HepG2 (cell line): ENCODE measurements around the gene EFNA2. TPM values are rescaled to one million over a fixed set of nuclear protein-coding genes. Genes with fewer than 3 reads are reported as not detected.

Experiments
- CREM ChIP-seq, 2 experiments: sonication (generic) in 1 of 2; formaldehyde crosslinking in 1 of 2; IDR thresholded peaks; 2 replicates each; pipeline versions ENCODE4 v1.4.0 to v1.6.1; 2016 to 2020; ENCODE audit warnings: antibody characterized with exemption in 1 of 2, mild to moderate bottlenecking in 1 of 2, missing genetic modification reagents in 1 of 2
- HBP1 ChIP-seq: IDR thresholded peaks from 2 replicates; pipeline ENCODE4 v1.6.1; 2016; ENCODE audit warnings: low read depth, control low read depth
- HDAC1 ChIP-seq: sonication (generic); formaldehyde crosslinking; IDR thresholded peaks from 2 replicates; pipeline ENCODE4 v1.5.1; 2020; ENCODE audit warnings: mild to moderate bottlenecking, missing genetic modification reagents
- HES4 ChIP-seq: sonication (generic); formaldehyde crosslinking; IDR thresholded peaks from 2 replicates; pipeline ENCODE4 v1.9.0; 2021; ENCODE audit warnings: mild to moderate bottlenecking, missing genetic modification reagents, borderline replicate concordance
- HOXA3 ChIP-seq: sonication (generic); formaldehyde crosslinking; IDR thresholded peaks from 2 replicates; pipeline ENCODE4 v1.5.0; 2020; ENCODE audit warnings: missing genetic modification reagents
- NONO ChIP-seq, 2 experiments: fragments of 450-650 bp in 1 of 2; sonication (generic) in 1 of 2; formaldehyde crosslinking in 1 of 2; IDR thresholded peaks in 1 of 2; conservative IDR thresholded peaks in 1 of 2; 2 replicates each; pipeline versions ENCODE4 v1.6.1 to v1.8.0; 2017 to 2022; ENCODE audit warnings: mild to moderate bottlenecking in 1 of 2, missing genetic modification reagents in 1 of 2, moderate library complexity in 1 of 2
- NR2F6 ChIP-seq, 2 experiments: IDR thresholded peaks; 2 replicates each; pipeline ENCODE4 v1.6.1; 2016; ENCODE audit warnings: antibody characterized with exemption in 1 of 2, mild to moderate bottlenecking in 1 of 2
- PAWR ChIP-seq: sonication (generic); formaldehyde crosslinking; IDR thresholded peaks from 2 replicates; pipeline ENCODE4 v1.4.0; 2020; ENCODE audit warnings: missing genetic modification reagents, mild to moderate bottlenecking, borderline replicate concordance
- PITX1 ChIP-seq: sonication (generic); formaldehyde crosslinking; IDR thresholded peaks from 2 replicates; pipeline ENCODE4 v1.5.1; 2020; ENCODE audit warnings: mild to moderate bottlenecking, missing genetic modification reagents
- RELA ChIP-seq: sonication (generic); formaldehyde crosslinking; IDR thresholded peaks from 2 replicates; pipeline ENCODE4 v1.4.0; 2020; ENCODE audit warnings: missing genetic modification reagents
- TFDP1 ChIP-seq: IDR thresholded peaks from 2 replicates; pipeline ENCODE4 v1.6.1; 2016; ENCODE audit warnings: missing compliant biosample characterization, missing genetic modification reagents, borderline replicate concordance
- ZNF143 ChIP-seq: sonication (generic); formaldehyde crosslinking; IDR thresholded peaks from 2 replicates; pipeline ENCODE4 v1.4.0; 2020; ENCODE audit warnings: missing genetic modification reagents
- ZNF224 ChIP-seq: sonication (generic); formaldehyde crosslinking; IDR thresholded peaks from 2 replicates; pipeline ENCODE4 v1.5.0; 2020; ENCODE audit warnings: mild to moderate bottlenecking, missing genetic modification reagents
- ZNF235 ChIP-seq: sonication (generic); formaldehyde crosslinking; IDR thresholded peaks from 2 replicates; pipeline ENCODE4 v1.8.1; 2023; ENCODE audit warnings: mild to moderate bottlenecking, missing genetic modification reagents, borderline replicate concordance
- ZNF597 ChIP-seq: sonication (generic); formaldehyde crosslinking; IDR thresholded peaks from 2 replicates; pipeline ENCODE4 v1.5.0; 2020; ENCODE audit warnings: missing genetic modification reagents
- ZNF607 ChIP-seq: sonication (generic); formaldehyde crosslinking; IDR thresholded peaks from 2 replicates; pipeline ENCODE4 v1.5.1; 2020; ENCODE audit warnings: missing genetic modification reagents, mild to moderate bottlenecking, borderline replicate concordance
- polyA plus RNA-seq, 8 experiments: library from polyadenylated mRNA; depleted of rRNA in 3 of 8; stranded (reverse) in 7 of 8; unstranded in 1 of 8; fragments of >200 nt; fragmentation: Illumina TruSeq in 4 of 8; extraction: Trizol in 4 of 8; gene quantifications; 2 replicates each; pipeline versions ENCODE4 v1.2.1 to v1.2.3, GENCODE V29; 2011 to 2016; ENCODE audit warnings: low read depth in 4 of 8, missing spikeins in 1 of 8, mixed read lengths in 1 of 8; ENCODE audit not compliant: insufficient read depth in 1 of 8
- total RNA-seq, 5 experiments: library from RNA; depleted of rRNA; stranded (reverse); fragments of >200 nt; fragmentation: Illumina TruSeq; extraction: Trizol; gene quantifications; 2 replicates each; pipeline ENCODE4 v1.2.3, GENCODE V29; 2016; ENCODE audit warnings: low read depth in 1 of 5
- TF ChIP-seq, protein P1 (sequence below): sonication (generic); formaldehyde crosslinking; IDR thresholded peaks from 2 replicates; pipeline ENCODE4 v1.4.0; 2020; ENCODE audit warnings: mild to moderate bottlenecking, missing genetic modification reagents
- TF ChIP-seq, protein P2 (sequence below): sonication (generic); formaldehyde crosslinking; IDR thresholded peaks from 2 replicates; pipeline ENCODE4 v1.5.0; 2020; ENCODE audit warnings: missing genetic modification reagents

Gene EFNA2
- total and polyA plus RNA-seq, 2 of the 13 experiments (the other 11 are each of a cell fraction or from before 2014, with no cell fraction given) = 6.0 to 9.9 TPM

- TF ChIP-seq NR2F6 (IDR thresholded peaks at IDR 0.05) (no peak), NR2F6 (CRISPR knock-in tag; IDR thresholded peaks at IDR 0.05) (peak; percentile 68; the same call in 1 of the 2 replicates), ZNF143 (CRISPR knock-in tag) (peak; percentile 95), ZNF224 (CRISPR knock-in tag) (no peak), HES4 (CRISPR knock-in tag) (peak; percentile 45; the same call in 1 of the 2 replicates), RELA (CRISPR knock-in tag) (0 out of 2 replicates have a peak, but pooled peaks have one; percentile 51), PITX1 (CRISPR knock-in tag) (0 out of 2 replicates have a peak, but pooled peaks have one; percentile 33), HDAC1 (peak; percentile 60; the same call in 1 of the 2 replicates), PAWR (CRISPR knock-in tag) (no peak), ZNF607 (CRISPR knock-in tag) (peak; percentile 20; the same call in 1 of the 2 replicates), CREM (IDR thresholded peaks at IDR 0.05) (peak; percentile 97), CREM (CRISPR knock-in tag; IDR thresholded peaks at IDR 0.05) (peak; percentile 60; the same call in 1 of the 2 replicates), HOXA3 (CRISPR knock-in tag) (peak; percentile 88), ZNF597 (CRISPR knock-in tag) (no peak), ZNF235 (CRISPR knock-in tag) (peak; percentile 86; the same call in 1 of the 2 replicates), TFDP1 (CRISPR knock-in tag) (peak; percentile 61; the same call in 1 of the 2 replicates), NONO (IDR thresholded peaks at IDR 0.05) (no peak), NONO (CRISPR knock-in tag; conservative IDR thresholded peaks at IDR 0.05) (0 out of 2 replicates have a peak, but pooled peaks have one; percentile 18), HBP1 (CRISPR knock-in tag) (no peak)
- TF ChIP-seq, protein P1, sequence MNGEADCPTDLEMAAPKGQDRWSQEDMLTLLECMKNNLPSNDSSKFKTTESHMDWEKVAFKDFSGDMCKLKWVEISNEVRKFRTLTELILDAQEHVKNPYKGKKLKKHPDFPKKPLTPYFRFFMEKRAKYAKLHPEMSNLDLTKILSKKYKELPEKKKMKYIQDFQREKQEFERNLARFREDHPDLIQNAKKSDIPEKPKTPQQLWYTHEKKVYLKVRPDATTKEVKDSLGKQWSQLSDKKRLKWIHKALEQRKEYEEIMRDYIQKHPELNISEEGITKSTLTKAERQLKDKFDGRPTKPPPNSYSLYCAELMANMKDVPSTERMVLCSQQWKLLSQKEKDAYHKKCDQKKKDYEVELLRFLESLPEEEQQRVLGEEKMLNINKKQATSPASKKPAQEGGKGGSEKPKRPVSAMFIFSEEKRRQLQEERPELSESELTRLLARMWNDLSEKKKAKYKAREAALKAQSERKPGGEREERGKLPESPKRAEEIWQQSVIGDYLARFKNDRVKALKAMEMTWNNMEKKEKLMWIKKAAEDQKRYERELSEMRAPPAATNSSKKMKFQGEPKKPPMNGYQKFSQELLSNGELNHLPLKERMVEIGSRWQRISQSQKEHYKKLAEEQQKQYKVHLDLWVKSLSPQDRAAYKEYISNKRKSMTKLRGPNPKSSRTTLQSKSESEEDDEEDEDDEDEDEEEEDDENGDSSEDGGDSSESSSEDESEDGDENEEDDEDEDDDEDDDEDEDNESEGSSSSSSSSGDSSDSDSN = peak; percentile 49; the same call in 1 of the 2 replicates
- TF ChIP-seq, protein P2, sequence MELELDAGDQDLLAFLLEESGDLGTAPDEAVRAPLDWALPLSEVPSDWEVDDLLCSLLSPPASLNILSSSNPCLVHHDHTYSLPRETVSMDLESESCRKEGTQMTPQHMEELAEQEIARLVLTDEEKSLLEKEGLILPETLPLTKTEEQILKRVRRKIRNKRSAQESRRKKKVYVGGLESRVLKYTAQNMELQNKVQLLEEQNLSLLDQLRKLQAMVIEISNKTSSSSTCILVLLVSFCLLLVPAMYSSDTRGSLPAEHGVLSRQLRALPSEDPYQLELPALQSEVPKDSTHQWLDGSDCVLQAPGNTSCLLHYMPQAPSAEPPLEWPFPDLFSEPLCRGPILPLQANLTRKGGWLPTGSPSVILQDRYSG (CRISPR knock-in tag) = peak; percentile 14; the same call in 1 of the 2 replicates
Observed at GRCh38 chr19:1241417-1242095, 44.1 kb upstream of the EFNA2 start, which contains the start of gene ATP5F1D (continued).
